Measurements from ENCODE around the gene SLC9A7.

The SLC9A7 gene

GRCh38 chrX:46704767-46705386 lies 54.0 kb downstream of the SLC9A7 start:
- DNase-seq (ENCODE audit: low read depth, low spot score), result no peak
- no peak overlapping the region for H3K4me3 ChIP-seq (ENCODE audit: low read depth, low read length)
- TF ChIP-seq CTCF (IDR thresholded peaks at IDR 0.05; ENCODE audit: insufficient read depth, low read length, missing control alignments), result no peak
- ChIA-PET POLR2A (no interaction called here), CTCF (interaction anchor here (2.8 kb wide), 1 partner anchor 19 kb away, joined by 9 read pairs; no protein-coding TSS in a partner anchor)

GRCh38 chrX:46703980-46704379 lies 54.9 kb downstream of the SLC9A7 start:
- POLR2A ChIA-PET, result no interaction called here
- DNase-seq (ENCODE audit: low read depth, low spot score), result no peak
- no peak overlapping the region for H3K4me3 ChIP-seq (ENCODE audit: low read depth, low read length)
- TF ChIP-seq CTCF (IDR thresholded peaks at IDR 0.05; ENCODE audit: insufficient read depth, low read length, missing control alignments), result no peak
- CTCF ChIA-PET, result interaction anchor here (1.3 to 2.8 kb wide), 2 partner anchors 18 to 93 kb away, joined by 4 to 9 read pairs; no protein-coding TSS in a partner anchor

- POLR2A ChIA-PET, result no interaction called here
- CTCF ChIA-PET, result no interaction called here
- no peak for DNase-seq (ENCODE audit: low read depth, low spot score)
- no peak overlapping the region for H3K4me3 ChIP-seq (ENCODE audit: low read depth, low read length)
- TF ChIP-seq CTCF (IDR thresholded peaks at IDR 0.05; ENCODE audit: insufficient read depth, low read length, missing control alignments), result no peak
Observed at GRCh38 chrX:46698691-46699090, 60.2 kb downstream of the SLC9A7 start.

- no peak for DNase-seq (ENCODE audit: low read depth, low spot score)
- POLR2A ChIA-PET, result no interaction called here
- CTCF ChIA-PET, result no interaction called here
- no peak for TF ChIP-seq CTCF (IDR thresholded peaks at IDR 0.05; ENCODE audit: insufficient read depth, low read length, missing control alignments)
- no peak overlapping the region for H3K4me3 ChIP-seq (ENCODE audit: low read depth, low read length)
Observed at GRCh38 chrX:46695491-46695890, 63.4 kb downstream of the SLC9A7 start.

- no peak for DNase-seq (ENCODE audit: low read depth, low spot score)
- ChIA-PET CTCF (no interaction called here), POLR2A (no interaction called here)
- no peak overlapping the region for H3K4me3 ChIP-seq (ENCODE audit: low read depth, low read length)
- TF ChIP-seq CTCF (IDR thresholded peaks at IDR 0.05; ENCODE audit: insufficient read depth, low read length, missing control alignments), result no peak
Observed at GRCh38 chrX:46694549-46694948, 64.4 kb downstream of the SLC9A7 start.

GRCh38 chrX:46693149-46693548 lies 65.8 kb downstream of the SLC9A7 start:
- ChIA-PET POLR2A (no interaction called here), CTCF (interaction anchor here (0.8 kb wide), 1 partner anchor 9 kb away, joined by 3 read pairs; no protein-coding TSS in a partner anchor)
- DNase-seq (ENCODE audit: low read depth, low spot score), result no peak
- no peak for TF ChIP-seq CTCF (IDR thresholded peaks at IDR 0.05; ENCODE audit: insufficient read depth, low read length, missing control alignments)
- H3K4me3 ChIP-seq (ENCODE audit: low read depth, low read length), result no peak overlapping the region

Measured in AG04449 (cell line).